Hematopoietic multipotent progenitor cell treated with erythropoietin and hydrocortisone succinate and interleukin-3 and kit ligand, for 15 days (in vitro differentiated cells): Measurements from ENCODE around the gene FBXO46.
A peak's percentile ranks its signal among the peaks of the same experiment; 100 is the strongest.
"Not testable (repeated sequence)": the region's sequence is repeated elsewhere in the genome, so short reads cannot be mapped to it uniquely, and the experiment has no call there.

Source experiments
- DNase-seq: peaks from one replicate; pipeline ENCODE4 v3.0.0-alpha.2; 2015; ENCODE audit warnings: low spot score

Gene FBXO46

GRCh38 chr19:45717983-45718650 is 12.6 kb downstream of the FBXO46 start:
- no peak for DNase-seq

- peak; percentile 96 for DNase-seq
These were observed 13.3 kb downstream of the FBXO46 start for GRCh38 chr19:45717131-45717982.

GRCh38 chr19:45716359-45717130 is 14.2 kb downstream of the FBXO46 start:
- DNase-seq, result no peak

GRCh38 chr19:45715139-45715538 is 15.6 kb downstream of the FBXO46 start:
- no peak for DNase-seq

GRCh38 chr19:45713141-45713540 is 17.6 kb downstream of the FBXO46 start:
- no peak for DNase-seq

- DNase-seq, result no peak
These were observed 18.0 kb downstream of the FBXO46 start for GRCh38 chr19:45712699-45713067.

GRCh38 chr19:45711851-45712698 is 18.6 kb downstream of the FBXO46 start:
- no peak for DNase-seq

GRCh38 chr19:45710356-45711130 is 20.2 kb downstream of the FBXO46 start:
- DNase-seq, result no peak

GRCh38 chr19:45705710-45706415 is 24.8 kb downstream of the FBXO46 start:
- no peak for DNase-seq

GRCh38 chr19:45705115-45705514 is 25.6 kb downstream of the FBXO46 start:
- no peak for DNase-seq

- no peak for DNase-seq
These were observed 29.0 kb downstream of the FBXO46 start for GRCh38 chr19:45701676-45702075.

- DNase-seq, result peak; percentile 72
These were observed 37.4 kb downstream of the FBXO46 start for GRCh38 chr19:45693106-45693788.

GRCh38 chr19:45692187-45693105 is 38.2 kb downstream of the FBXO46 start, which contains the start of gene QPCTL:
QPCTL (plus strand) TSS chr19:45692666; CDS start chr19:45692704, 38 bp downstream.
- DNase-seq, result peak; percentile 97

- DNase-seq, result peak; percentile 96
These were observed 39.0 kb downstream of the FBXO46 start, which contains the start of gene SNRPD2 for GRCh38 chr19:45691516-45692186. SNRPD2 (minus strand) TSS chr19:45691953; CDS start chr19:45691888, 65 bp downstream.

GRCh38 chr19:45687599-45687998 is 43.1 kb downstream of the FBXO46 start:
- DNase-seq, result no peak

GRCh38 chr19:45685045-45685444 is 45.7 kb downstream of the FBXO46 start:
- not testable (repeated sequence) for DNase-seq

- DNase-seq, result no peak
These were observed 47.8 kb downstream of the FBXO46 start for GRCh38 chr19:45682908-45683307.

GRCh38 chr19:45682117-45682516 is 48.6 kb downstream of the FBXO46 start:
- no peak for DNase-seq
